Mesenchymal stem cell (in vitro differentiated cells and primary cell): ENCODE data around the gene VPS51. TPM values are rescaled to one million over a fixed set of nuclear protein-coding genes. Genes with fewer than 3 reads are reported as not detected.

Experiments used
- DNase-seq: peaks from one replicate; pipeline ENCODE4 v3.0.0-alpha.2; 2013
- H2AFZ ChIP-seq: one replicate; pipeline ENCODE4 v1.6.1; 2013; ENCODE audit warnings: low read depth, mild to moderate bottlenecking, control low read depth, inconsistent platforms, low read length, moderate library complexity
- H2AK5ac ChIP-seq: 2 replicates; pipeline ENCODE4 v1.6.1; 2013; ENCODE audit warnings: low read length, moderate library complexity, mild to moderate bottlenecking, inconsistent platforms; ENCODE audit not compliant: severe bottlenecking
- H2BK120ac ChIP-seq: one replicate; pipeline ENCODE4 v1.6.1; 2013; ENCODE audit warnings: low read depth, mild to moderate bottlenecking, inconsistent platforms, low read length, moderate library complexity
- H2BK12ac ChIP-seq, 2 experiments: one replicate each; pipeline ENCODE4 v1.6.1; 2013; ENCODE audit warnings: inconsistent platforms in 2 of 2, low read length in 2 of 2, mild to moderate bottlenecking in 2 of 2, moderate library complexity in 2 of 2, control low read depth in 1 of 2
- H2BK15ac ChIP-seq: one replicate; pipeline ENCODE4 v1.6.1; 2013; ENCODE audit warnings: mild to moderate bottlenecking, low read depth, inconsistent platforms; ENCODE audit not compliant: poor library complexity, severe bottlenecking
- H2BK5ac ChIP-seq: 2 replicates; pipeline ENCODE4 v1.6.1; 2013; ENCODE audit warnings: low read depth, mild to moderate bottlenecking, low read length, control low read depth, inconsistent platforms; ENCODE audit not compliant: poor library complexity, severe bottlenecking
- H3K14ac ChIP-seq, 2 experiments: one replicate each; pipeline ENCODE4 v1.6.1; 2013; ENCODE audit warnings: inconsistent platforms in 2 of 2, low read length in 2 of 2, control low read depth in 1 of 2, mild to moderate bottlenecking in 1 of 2, moderate library complexity in 1 of 2
- H3K18ac ChIP-seq, 2 experiments: one replicate each; pipeline ENCODE4 v1.6.1; 2013; ENCODE audit warnings: inconsistent platforms in 2 of 2, low read length in 2 of 2, control low read depth in 1 of 2, low read depth in 1 of 2, mild to moderate bottlenecking in 1 of 2
- H3K23ac ChIP-seq, 2 experiments: one replicate each; pipeline ENCODE4 v1.6.1; 2013; ENCODE audit warnings: inconsistent platforms in 2 of 2, low read length in 2 of 2, mild to moderate bottlenecking in 2 of 2, moderate library complexity in 2 of 2, control low read depth in 1 of 2
- H3K27ac ChIP-seq: 2 replicates; pipeline ENCODE4 v1.5.1; 2013; ENCODE audit warnings: mild to moderate bottlenecking, moderate library complexity, low read length, control low read depth, inconsistent platforms; ENCODE audit not compliant: poor library complexity, severe bottlenecking
- H3K27me3 ChIP-seq, 2 experiments: 2 replicates each; pipeline versions ENCODE4 v1.6.1 to v1.7.0; 2013; ENCODE audit warnings: low read length in 2 of 2, mild to moderate bottlenecking in 2 of 2, moderate library complexity in 2 of 2, control low read depth in 1 of 2, inconsistent platforms in 1 of 2; ENCODE audit not compliant: control insufficient read depth in 1 of 2, insufficient read depth in 1 of 2
- H3K36me3 ChIP-seq, 2 experiments: 2 replicates each; pipeline versions ENCODE4 v1.6.1 to v1.7.0; 2013; ENCODE audit warnings: low read length in 2 of 2, control low read depth in 1 of 2, inconsistent platforms in 1 of 2, low read depth in 1 of 2, mild to moderate bottlenecking in 1 of 2; ENCODE audit not compliant: insufficient read depth in 2 of 2, control insufficient read depth in 1 of 2
- H3K4ac ChIP-seq, 2 experiments: one replicate each; pipeline ENCODE4 v1.6.1; 2013; ENCODE audit warnings: inconsistent platforms in 2 of 2, low read length in 2 of 2, mild to moderate bottlenecking in 2 of 2, moderate library complexity in 2 of 2, control low read depth in 1 of 2, low read depth in 1 of 2
- H3K4me1 ChIP-seq: 2 replicates; pipeline ENCODE4 v1.6.1; 2013; ENCODE audit warnings: low read depth, low read length, control low read depth; ENCODE audit not compliant: control insufficient read depth, insufficient read depth
- H3K4me2 ChIP-seq: 2 replicates; pipeline ENCODE4 v1.6.1; 2013; ENCODE audit warnings: low read length, mild to moderate bottlenecking, inconsistent platforms; ENCODE audit not compliant: poor library complexity, severe bottlenecking
- H3K4me3 ChIP-seq, 2 experiments: 2 replicates each; pipeline versions ENCODE4 v1.5.1 to v1.7.0; 2013; ENCODE audit warnings: low read length in 2 of 2, mild to moderate bottlenecking in 2 of 2, control low read depth in 1 of 2, low read depth in 1 of 2; ENCODE audit not compliant: insufficient read depth in 1 of 2
- H3K79me1 ChIP-seq: replicated peaks from 2 replicates; pipeline ENCODE4 v1.6.1; 2013; ENCODE audit warnings: mild to moderate bottlenecking, control low read depth, low read length, inconsistent platforms; ENCODE audit not compliant: poor library complexity, severe bottlenecking
- H3K9ac ChIP-seq: 2 replicates; pipeline ENCODE4 v1.7.0; 2013; ENCODE audit warnings: mild to moderate bottlenecking, low read length, moderate library complexity
- H3K9me3 ChIP-seq: 2 replicates; pipeline ENCODE4 v1.7.0; 2013; ENCODE audit warnings: mild to moderate bottlenecking, low read length; ENCODE audit not compliant: control insufficient read depth
- H4K8ac ChIP-seq: one replicate; pipeline ENCODE4 v1.6.1; 2013; ENCODE audit warnings: inconsistent platforms, mild to moderate bottlenecking, low read length, moderate library complexity
- H4K91ac ChIP-seq: one replicate; pipeline ENCODE4 v1.6.1; 2013; ENCODE audit warnings: mild to moderate bottlenecking, low read length, inconsistent platforms
- WGBS: methylation state at CpG from one replicate; pipeline ENCODE4 v1.1.7; 2013; ENCODE audit warnings: mixed read lengths; 5-methylcytosine and 5-hydroxymethylcytosine counted together
- polyA plus RNA-seq, 2 experiments: library from polyadenylated mRNA; stranded (reverse); fragments of 200-250 nt; gene quantifications; one replicate each; pipeline ENCODE4 v1.2.3, GENCODE V29; 2013

Gene VPS51
- 33.1 TPM for polyA plus RNA-seq (2013, experiment 1 of 2)
- 37.1 TPM for polyA plus RNA-seq (2013, experiment 2 of 2)

DNA sequence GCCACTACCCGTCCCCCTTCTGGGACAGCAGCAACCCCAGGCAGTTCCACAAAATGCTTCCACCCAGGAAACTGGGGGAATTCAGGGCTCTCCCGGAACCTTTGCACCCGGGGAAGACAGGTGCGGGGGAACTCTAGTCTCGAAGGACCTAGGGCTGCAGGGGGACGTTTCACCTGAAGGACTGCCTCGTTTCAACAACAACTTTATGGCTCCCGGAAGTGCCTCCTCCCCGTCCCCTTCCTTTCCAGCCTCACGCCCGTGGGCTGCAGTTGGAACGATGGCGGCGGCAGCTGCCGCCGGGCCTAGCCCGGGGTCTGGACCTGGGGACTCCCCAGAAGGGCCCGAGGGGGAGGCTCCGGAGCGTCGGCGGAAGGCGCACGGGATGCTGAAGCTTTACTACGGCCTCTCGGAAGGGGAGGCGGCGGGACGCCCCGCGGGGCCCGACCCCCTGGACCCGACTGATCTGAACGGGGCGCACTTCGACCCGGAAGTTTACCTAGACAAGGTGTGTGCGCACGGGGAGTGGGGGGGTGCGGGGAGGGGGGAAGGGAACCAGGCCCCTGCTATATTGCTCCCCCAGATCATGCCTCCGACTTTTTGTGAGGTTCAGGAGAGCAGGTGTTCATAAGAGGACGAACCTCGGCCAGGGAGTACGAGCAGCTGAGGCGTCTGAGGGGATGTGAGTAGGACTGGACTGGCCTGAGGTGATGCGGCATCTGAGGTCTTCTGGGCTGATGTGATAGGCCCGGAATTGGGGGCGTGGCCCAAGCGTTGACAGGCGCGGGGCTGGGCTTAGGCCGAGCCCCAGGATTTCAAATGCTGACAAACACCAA, at the start of gene VPS51:
Gene VPS51 (plus strand): TSS at position 241 of the 833 bp plus-strand sequence. CDS start 37 bp downstream, at position 278.
- Histone ChIP-seq H2BK5ac (no peak within 1 kb of the TSS), H3K23ac (peak within 1 kb of the TSS in 1 of 2 experiments; percentile 46), H3K79me1 (peaks cover 13% of the 10 kb centered on the region), H3K4me2 (peak within 1 kb of the TSS; percentile 46), H2AFZ (peak within 1 kb of the TSS; percentile 87), H3K27me3 (no peaks in the 10 kb centered on the region), H4K8ac (peak within 1 kb of the TSS; percentile 100), H3K36me3 (peaks cover 2 to 7% of the 10 kb centered on the region in 2 experiments), H3K4me1 (peaks cover 8% of the 10 kb centered on the region), H3K18ac (peak within 1 kb of the TSS; percentile 48 to 90), H4K91ac (peak within 1 kb of the TSS; percentile 95), H2BK12ac (peak within 1 kb of the TSS in 1 of 2 experiments; percentile 49), H3K9ac (peak within 1 kb of the TSS; percentile 90), H3K14ac (peak within 1 kb of the TSS in 1 of 2 experiments; percentile 81), H3K4ac (peak within 1 kb of the TSS; percentile 73 to 91), H2BK15ac (peak within 1 kb of the TSS; percentile 30), H3K27ac (peak within 1 kb of the TSS; percentile 48), H2BK120ac (peak within 1 kb of the TSS; percentile 62), H3K9me3 (no peaks in the 10 kb centered on the region), H3K4me3 (peak within 1 kb of the TSS; percentile 71 to 86), H2AK5ac (no peak within 1 kb of the TSS)
- peak; percentile 91 for DNase-seq
- under 1% methylated on average over 49 of the region's 52 CpGs for WGBS

DNA sequence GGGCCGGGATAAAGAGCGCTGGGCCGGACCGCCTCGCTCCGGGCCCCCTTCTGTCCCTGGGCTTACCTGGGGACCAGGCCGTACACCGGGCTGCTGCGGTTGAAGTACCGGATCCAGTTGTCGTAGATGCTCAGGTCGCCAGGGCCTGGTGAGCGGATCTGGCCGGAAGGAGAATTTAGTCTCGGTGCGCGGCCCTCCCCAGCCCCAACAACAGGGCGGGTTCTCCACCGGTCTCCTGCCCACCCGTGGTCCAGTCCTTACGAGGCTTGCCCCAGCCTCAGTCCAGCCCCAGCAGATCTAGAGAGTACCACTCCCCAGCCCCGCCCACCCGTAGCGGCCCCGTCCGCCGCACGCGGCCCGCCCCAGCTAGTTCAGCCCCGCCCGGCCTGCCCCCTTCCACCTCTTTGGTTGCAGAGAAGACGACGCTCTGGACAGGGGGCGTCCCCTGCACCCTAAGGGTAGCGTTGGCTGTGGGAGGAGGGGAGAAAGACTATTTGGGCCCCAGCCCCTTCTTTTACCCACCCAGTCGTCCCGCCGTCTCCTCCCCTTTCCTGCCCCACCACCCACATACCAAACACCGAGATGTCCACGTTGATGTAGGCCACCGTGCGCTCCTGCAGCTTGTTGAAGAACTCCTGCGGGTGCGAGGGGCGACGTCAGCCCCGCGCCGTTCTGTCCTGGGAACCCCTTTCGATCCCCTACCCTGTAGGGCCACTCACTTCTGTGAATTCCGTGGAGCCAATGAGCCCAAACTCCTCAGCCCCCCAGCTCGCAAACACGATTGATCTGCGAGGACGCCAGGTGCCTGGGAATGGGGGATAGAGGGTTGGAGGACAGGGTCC, 48.2 kb upstream of the VPS51 start:
- H3K79me1 ChIP-seq = peaks cover 27% of the 10 kb centered on the region
- H3K4me1 ChIP-seq = peaks cover 8% of the 10 kb centered on the region
- peaks cover 3% of the 10 kb centered on the region in 2 experiments for H3K27me3 ChIP-seq
- no peak overlapping the region for H3K23ac ChIP-seq
- H4K8ac ChIP-seq = peak overlapping the region; percentile 72
- peaks cover 25 to 33% of the 10 kb centered on the region in 2 experiments for H3K36me3 ChIP-seq
- no peak overlapping the region for H2BK12ac ChIP-seq
- no peak overlapping the region for H4K91ac ChIP-seq
- no peak overlapping the region for H3K4ac ChIP-seq
- no peak overlapping the region for H3K27ac ChIP-seq
- 50% methylated on average over 36 of the region's 56 CpGs for WGBS
- no peak overlapping the region for H2BK5ac ChIP-seq
- no peak overlapping the region for H3K14ac ChIP-seq
- H3K4me3 ChIP-seq = peak overlapping the region in 1 of 2 experiments; percentile 77
- peak overlapping the region in 1 of 2 experiments; percentile 57 for H3K18ac ChIP-seq
- H3K9me3 ChIP-seq = no peaks in the 10 kb centered on the region
- no peak for DNase-seq
- peak overlapping the region; percentile 33 for H2AFZ ChIP-seq
- no peak overlapping the region for H2BK15ac ChIP-seq
- no peak overlapping the region for H2AK5ac ChIP-seq
- H3K9ac ChIP-seq = peak overlapping the region; percentile 82
- H3K4me2 ChIP-seq = no peak overlapping the region
- H2BK120ac ChIP-seq = no peak overlapping the region

DNA sequence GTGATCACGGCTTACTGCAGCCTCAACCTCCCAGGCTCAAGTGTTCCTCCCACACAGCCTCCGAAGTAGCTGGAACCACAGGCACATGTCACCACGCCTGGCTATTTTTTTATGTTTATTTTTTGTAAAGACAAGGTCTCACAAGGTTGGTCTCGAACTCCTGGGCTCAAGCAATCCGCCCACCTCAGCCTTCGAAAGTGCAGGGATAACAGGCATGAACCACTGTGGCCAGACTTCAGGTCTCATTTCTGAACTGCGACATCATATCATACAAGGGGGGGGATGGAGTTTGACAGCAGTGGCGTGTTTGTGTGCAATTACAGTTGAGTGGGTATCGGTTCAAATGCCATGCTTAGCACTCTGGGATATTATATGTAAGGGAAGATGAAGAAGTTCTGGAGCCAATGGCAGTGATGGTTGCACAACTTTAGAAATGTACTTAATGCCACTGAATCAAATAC, 44.6 kb upstream of the VPS51 start:
- Histone ChIP-seq H4K91ac (no peak overlapping the region), H3K27ac (no peak overlapping the region), H2AFZ (no peak overlapping the region), H3K4ac (no peak overlapping the region), H3K23ac (no peak overlapping the region), H2BK12ac (no peak overlapping the region), H3K9me3 (no peaks in the 10 kb centered on the region), H3K79me1 (peaks cover 2% of the 10 kb centered on the region), H3K18ac (no peak overlapping the region), H2BK5ac (no peak overlapping the region), H3K36me3 (peaks cover under 1 to 5% of the 10 kb centered on the region in 2 experiments), H2BK15ac (no peak overlapping the region), H2AK5ac (no peak overlapping the region), H4K8ac (no peak overlapping the region), H3K4me3 (no peak overlapping the region), H3K4me2 (no peak overlapping the region), H3K14ac (no peak overlapping the region), H3K4me1 (peaks cover 3% of the 10 kb centered on the region), H3K27me3 (peaks cover 22 to 25% of the 10 kb centered on the region in 2 experiments), H2BK120ac (no peak overlapping the region), H3K9ac (no peak overlapping the region)
- DNase-seq = no peak
- WGBS = 88% methylated on average over 8 of the region's 9 CpGs
